Urothelium cell line (cell line): ENCODE measurements around the gene AMOTL1.
"Not testable (repeated sequence)": the region's sequence is repeated elsewhere in the genome, so short reads cannot be mapped to it uniquely, and the experiment has no call there.

Source experiments
- DNase-seq: peaks from one replicate; pipeline ENCODE4 v3.0.0; 2011; ENCODE audit warnings: low spot score, mixed read lengths
- FAIRE-seq: peaks from 2 replicates; lab custom pipeline; 2011; peaks lifted over from hg19 to GRCh38; lab: Jason Lieb, UNC

Gene AMOTL1

DNA sequence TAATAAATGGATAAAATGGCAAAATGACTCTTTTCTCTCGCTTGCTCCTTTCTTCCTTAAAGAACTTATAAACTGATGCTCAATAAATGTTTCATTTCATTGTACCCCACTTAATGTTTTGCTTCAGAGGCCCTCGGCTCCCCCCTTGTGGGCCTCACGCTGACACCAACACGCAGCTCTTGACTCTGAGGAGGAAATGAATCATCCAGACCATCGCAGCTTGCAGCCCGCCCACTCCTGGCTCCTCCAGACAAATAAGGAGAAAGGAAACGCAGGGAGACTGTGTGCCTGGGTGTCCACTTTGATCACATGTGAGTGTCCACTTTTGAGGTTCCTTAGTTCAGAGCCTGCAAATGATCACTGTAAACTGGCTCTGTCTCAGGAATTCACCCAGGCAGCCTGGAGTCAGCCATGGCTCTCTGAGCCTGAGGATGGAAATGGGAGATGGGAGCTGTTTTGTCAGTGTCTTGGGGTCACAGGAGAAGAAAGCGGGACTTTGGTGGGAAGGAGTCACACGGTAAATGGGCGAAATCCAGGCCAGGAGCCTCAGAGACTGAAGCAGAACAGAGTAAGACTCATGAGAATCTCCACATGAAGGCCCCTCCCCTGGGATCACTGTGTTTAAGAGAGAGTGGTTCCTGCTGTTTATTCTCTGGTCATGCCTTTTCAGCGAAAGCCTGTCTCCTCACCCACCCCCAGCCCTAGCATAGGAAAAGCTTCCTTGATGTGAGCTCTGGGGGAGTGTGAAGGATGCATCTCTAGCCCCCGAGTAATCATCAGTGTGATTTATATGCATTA lies 108.7 kb downstream of the AMOTL1 start:
- DNase-seq, result peak; percentile 91
- peak; percentile 30 for FAIRE-seq

DNA sequence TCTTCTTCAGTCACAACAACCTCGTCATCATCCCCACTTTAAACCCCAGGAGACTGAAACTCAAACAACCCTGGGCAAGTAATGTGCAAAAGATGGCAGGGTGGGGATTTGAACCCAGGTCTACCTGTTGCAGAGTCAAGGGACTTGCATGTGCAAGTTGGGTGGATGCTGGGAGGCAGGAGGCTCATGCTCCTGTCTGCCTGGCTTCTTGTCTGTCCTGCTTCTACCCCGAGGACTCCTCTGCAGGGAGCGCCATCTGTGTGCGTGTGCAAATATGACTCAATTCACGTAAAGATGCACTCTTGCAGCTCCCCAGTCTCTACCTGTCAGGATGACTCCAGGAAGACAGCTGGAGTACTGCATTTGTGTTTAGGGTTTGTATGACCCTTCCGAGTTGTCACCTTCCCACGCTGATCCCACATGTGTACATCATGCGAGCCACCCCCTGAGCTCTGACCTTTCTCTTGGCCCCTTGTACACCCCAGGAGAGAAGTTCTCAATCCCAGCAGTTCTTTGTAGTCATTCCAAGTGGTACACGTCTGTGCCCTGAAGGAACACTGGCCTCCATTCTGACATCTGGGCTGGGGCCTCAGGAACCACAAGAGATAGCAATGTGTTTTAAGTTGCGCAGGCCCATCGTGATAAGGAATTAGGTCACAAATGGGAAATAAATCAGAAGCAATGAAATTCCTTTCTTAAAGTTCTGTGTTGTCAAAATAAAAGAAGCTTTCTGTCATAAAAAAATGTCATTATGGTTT lies 109.5 kb downstream of the AMOTL1 start:
- FAIRE-seq (no peak), DNase-seq (no peak)

DNA sequence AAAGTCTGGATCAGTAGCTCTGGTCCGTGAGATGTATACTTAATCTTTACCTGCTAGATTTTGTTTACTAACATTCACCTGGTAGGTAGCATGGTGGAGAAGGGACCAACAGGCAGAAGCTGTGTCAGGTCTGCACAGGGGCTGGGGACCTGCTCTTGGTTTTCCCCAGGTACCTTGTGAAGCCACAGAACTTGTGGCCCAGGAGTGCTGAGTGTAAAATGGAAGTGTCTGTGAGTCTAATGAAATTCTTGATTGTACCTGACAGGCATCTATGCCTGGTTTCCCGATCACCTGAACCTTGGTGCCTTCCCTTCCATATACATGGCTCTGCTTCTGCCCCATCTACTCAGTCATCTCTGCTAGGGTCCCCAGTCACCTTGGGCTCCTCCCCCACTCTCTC lies 110.8 kb downstream of the AMOTL1 start:
- FAIRE-seq (no peak), DNase-seq (no peak)

DNA sequence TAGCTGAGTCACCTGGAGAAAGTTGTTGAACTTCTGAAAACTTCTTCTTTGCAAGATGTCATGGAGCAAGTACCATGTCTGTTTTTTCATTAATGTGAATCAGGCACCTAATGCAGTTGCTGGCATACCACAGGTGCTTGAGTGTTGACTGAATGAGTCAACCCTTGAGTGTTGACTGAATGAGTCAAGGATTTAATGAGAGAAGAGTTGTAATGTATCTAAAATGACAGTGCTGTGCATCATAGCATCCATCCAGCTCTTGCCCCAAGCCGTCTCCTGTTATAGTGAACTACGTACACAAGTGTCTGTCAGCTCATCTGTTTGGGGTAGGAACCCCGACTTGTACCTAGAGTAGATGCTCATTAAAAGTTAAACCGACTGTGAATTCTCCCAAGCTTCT lies 112.1 kb downstream of the AMOTL1 start:
- DNase-seq (peak; percentile 65), FAIRE-seq (no peak)

DNA sequence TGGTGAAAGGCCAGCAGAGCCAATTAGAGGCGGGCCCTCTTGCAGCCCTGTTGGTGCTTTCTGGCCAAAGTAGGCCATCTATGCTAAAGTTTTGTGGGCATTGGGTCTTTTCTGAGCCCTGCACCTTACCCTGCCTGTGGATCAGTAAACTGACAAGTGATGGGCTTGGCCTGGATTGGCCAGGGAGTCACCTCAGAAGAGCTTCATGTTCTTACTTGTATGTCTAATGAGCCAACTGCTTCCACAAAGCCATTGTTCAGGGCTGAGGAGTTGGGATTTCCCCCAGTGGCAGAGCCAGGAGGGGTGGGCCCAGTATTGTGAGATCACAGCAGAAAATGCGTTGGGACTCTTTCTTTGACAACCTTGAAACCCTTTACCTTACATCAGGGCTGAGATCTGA lies 114.8 kb downstream of the AMOTL1 start:
- no peak for FAIRE-seq
- DNase-seq, result no peak

DNA sequence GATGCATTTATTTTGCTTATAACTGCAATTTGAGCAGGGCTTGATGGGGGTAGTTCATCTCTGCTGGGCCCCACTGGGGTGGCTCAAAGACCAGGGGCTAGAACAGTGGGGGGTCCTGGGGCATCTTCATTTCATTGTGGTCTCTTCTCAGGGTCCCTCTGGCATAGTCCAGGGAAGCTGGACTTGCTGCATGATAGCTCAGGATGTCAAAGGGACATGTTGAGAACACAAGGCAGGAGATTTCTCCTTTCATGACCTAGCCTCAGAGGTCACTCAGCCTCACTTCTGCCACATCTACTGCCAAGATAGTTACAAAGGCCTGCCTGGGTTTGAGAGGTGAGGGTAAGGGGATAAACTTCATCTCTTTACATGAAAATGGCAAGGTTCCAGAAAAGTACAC lies 115.7 kb downstream of the AMOTL1 start:
- DNase-seq (no peak), FAIRE-seq (no peak)

DNA sequence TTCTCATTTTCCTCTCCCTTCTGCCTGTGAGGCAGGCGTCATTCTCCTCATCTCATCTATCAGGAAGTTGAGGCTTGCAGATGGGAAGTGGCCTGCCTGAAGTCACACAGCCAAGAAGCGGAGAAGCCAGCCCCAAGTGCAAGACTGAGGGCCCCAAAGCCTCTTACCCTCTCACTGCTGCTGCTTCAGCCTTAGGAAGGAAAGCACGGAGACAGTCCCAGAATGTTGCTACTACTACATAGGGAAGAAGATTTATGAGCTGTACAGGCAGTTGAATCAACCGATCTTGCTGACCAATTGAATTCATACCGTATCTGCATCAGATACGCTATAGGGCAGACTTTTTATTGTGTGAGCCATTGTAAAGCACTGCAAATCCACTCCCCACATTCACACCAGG lies 116.2 kb downstream of the AMOTL1 start:
- FAIRE-seq, result no peak

DNA sequence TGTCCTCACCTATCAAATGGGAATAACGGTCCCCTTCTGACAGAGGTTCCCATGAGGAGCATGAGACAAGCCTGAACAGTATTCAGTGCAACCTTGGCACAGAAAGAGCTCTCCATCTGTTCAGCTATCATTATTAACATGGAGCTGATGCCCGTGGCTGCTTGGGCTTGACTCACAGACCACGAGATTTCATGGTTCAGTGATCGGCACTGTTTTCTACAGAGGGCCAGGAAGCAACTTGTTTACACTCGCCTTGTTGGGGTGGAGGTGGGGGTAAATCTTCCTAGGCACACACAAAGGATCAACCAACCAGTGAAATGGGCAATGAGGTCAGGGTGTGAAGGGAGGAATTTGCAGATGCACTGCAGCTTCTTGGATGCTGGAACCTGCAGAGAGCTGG lies 117.0 kb downstream of the AMOTL1 start:
- FAIRE-seq (no peak), DNase-seq (no peak)

More for the DNA sequence above, 116.2 kb downstream of the AMOTL1 start:
- DNase-seq, result no peak

DNA sequence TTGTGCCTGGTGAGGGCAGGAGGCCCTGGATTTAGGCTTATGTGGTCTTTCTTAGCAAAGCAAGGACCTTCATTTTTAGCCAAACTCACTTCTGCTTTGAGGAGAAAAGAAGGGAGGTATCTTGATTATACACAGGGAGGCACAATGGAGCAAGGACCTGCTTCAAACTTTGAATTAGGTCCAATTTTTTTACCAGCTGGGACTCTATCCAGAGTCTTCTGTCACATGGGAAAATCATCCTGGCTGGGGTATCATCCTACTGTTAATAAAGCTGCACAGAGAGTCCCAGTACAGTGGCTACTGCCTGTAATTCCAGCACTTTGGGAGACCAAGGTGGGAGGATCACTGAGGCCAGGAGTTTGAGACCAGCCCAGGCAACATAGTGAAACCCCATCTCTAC lies 117.4 kb downstream of the AMOTL1 start:
- FAIRE-seq (no peak), DNase-seq (no peak)

DNA sequence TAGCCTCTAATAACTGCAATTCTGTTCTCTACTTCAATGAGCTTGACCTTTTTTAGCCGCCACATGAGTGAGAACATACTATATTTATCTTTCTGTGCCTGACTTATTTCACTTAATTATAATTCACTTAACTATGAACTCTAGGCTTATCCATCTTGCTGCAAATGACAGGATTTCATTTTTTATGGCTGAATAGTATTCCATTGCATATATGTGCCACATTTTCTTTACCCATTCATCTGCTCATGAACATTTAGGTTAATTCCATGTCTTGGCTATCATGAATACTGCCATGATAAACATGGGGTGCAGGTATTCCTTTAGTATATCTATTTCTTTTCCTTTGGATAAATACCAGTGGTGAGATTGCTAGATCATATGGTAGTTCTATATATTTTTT lies 120.0 kb downstream of the AMOTL1 start:
- FAIRE-seq (no peak), DNase-seq (no peak)

DNA sequence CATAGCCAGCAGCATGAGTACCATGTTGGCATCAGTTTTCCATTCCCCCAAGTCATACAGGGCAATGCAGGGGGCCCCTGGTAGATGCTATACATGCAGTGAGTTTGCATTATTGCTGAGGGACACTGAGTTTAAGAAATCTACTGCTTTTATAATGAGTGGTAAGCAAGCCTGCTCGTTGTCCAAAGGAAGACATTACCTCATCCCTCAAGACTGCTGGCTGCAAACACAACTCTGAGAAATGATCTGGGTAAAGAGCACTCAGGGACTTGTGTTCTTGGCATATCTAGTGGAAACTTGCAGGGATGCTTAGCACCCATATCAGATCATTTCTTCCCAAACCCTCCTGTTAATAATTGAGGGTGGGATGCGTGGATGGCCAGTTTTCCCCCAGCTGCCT lies 127.3 kb downstream of the AMOTL1 start:
- no peak for FAIRE-seq
- DNase-seq, result no peak

DNA sequence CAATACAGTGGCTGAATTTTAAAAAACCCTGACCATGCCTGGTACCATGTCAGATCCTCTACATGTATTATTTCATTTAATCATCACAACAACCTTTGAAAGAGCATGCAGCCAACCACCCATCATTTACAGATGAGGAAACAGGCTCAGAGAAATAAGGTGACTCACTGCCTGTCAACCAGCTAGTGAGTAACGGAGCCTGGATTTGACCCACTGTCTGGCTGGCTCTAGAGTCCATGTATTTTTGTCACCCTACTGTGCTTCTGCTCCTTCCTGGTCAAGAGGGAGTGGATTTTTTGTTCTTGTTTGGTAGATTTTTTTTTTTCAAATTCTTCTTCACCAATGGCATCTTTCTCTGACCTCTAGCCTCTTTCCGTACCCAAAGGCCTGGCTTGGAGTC lies 127.8 kb downstream of the AMOTL1 start:
- FAIRE-seq (no peak), DNase-seq (no peak)

DNA sequence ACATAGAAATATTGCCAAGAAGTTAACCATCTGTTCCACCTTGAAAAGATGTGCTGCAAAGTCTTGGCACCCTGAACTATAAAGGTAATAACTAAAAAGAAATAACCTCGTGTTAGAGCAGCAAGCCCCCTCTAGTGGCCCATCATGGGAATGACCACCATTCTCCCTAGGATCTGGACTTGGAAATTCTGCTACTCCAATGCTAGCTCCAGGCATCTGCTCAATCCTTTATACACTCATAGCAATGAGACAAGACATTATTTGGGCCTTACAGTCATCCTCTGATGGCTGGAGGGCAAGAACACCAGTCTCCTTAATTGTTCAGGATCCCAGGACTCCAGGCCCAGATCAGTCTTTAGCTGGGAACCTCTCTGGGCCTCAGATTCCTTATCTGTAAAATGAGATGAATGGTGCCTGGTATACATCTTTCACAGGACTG lies 129.2 kb downstream of the AMOTL1 start:
- FAIRE-seq (no peak), DNase-seq (peak; percentile 53)

DNA sequence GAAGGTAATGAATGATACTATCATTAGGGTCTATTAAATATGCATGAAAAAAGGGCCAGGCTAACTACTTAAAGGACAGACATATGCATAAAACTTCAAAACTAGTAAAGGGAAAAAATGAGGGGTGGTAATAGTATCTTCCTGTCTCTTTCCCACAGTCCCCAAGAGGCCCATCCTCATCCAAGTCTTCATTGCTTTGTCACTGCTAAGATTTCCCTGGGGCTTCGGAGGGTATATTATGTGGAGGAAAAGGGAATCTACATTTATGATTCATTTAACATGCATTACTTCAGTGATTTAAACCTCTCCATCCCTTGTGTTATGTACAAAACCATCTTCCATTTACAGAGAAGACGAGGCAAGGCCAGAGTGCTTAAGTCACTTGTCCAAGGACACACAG lies 139.1 kb downstream of the AMOTL1 start:
- DNase-seq, result no peak
- no peak for FAIRE-seq

DNA sequence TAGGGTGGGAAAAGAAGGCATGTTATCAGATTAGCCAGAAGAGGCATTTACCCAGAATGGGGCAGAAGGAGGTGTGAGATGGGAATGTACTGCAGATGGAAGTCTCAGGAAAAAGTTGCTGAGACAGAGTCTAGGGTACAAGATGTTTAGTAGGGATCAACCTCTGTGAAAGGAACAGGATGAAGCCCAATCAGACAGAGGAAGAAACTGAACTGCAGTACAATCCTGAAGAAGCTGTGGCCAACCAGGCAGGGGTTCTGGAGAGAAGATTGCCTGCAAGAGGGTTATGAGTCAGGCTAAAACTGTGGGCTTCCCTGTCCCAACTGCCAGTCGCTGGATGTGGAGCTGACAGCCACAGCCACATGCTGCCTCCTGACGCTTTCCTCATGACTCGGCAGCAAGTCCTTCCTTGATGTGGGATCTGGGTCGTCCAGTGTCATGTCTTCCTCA lies 141.2 kb downstream of the AMOTL1 start:
- no peak for FAIRE-seq

DNA sequence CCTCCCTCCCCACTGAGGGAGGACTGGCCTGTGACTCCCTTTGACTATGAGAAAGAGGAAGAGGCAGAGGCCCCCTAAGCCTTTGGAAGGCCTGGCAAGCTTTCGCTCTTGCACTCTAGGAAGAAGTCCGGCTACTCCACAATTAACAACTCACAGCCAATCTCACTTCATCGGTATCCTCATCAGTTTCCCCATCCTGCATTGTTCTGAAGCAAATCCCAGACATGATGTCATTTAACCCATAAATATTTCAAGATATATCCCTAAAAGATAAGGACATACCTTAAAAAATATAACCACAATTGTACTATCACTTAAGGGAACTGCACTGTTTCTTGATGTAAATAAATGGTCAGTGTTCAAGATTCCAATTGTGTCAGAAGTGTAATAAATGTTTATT lies 142.1 kb downstream of the AMOTL1 start:
- no peak for DNase-seq
- no peak for FAIRE-seq

More for the DNA sequence above, 141.2 kb downstream of the AMOTL1 start:
- no peak for DNase-seq

DNA sequence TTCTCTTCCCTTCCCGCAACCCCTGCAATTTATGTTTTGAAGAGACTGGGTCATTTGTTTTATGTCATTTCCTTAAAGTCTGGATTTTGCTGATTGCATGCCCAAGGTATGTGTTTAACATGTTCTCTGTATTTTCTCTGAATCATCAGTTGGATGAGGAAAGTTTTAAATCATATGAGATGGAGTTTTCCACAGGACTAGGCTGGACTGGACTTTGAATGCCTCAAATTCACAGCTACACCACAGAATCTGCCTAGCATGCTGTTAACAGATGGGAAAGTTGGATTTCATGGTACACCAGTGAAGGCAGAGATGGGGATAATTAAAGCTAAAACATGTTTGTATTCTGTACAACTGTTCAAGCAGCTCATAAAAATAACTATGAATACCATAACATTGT lies 142.6 kb downstream of the AMOTL1 start:
- FAIRE-seq, result no peak

DNA sequence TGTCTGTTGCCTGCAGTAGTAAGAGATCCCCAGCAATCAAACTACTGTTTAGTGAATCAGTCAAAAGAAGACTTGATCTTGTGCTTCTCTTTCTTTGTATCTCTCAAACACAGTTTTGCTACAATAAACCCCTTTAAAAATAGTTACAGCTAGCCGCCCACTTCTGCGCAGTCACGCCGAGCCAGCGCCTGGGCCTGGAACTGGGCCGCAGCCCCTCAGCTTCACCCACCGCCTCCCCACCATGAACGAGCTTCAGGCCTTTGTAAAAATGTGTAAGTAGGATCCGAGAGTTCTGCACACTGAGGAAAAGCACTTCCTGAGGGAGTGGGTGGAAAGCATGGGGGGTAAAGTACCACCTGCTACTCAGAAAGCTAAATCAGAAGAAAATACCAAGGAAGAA lies 144.7 kb downstream of the AMOTL1 start:
- no peak for DNase-seq
- no peak for FAIRE-seq

More for the DNA sequence above, 142.6 kb downstream of the AMOTL1 start:
- no peak for DNase-seq

DNA sequence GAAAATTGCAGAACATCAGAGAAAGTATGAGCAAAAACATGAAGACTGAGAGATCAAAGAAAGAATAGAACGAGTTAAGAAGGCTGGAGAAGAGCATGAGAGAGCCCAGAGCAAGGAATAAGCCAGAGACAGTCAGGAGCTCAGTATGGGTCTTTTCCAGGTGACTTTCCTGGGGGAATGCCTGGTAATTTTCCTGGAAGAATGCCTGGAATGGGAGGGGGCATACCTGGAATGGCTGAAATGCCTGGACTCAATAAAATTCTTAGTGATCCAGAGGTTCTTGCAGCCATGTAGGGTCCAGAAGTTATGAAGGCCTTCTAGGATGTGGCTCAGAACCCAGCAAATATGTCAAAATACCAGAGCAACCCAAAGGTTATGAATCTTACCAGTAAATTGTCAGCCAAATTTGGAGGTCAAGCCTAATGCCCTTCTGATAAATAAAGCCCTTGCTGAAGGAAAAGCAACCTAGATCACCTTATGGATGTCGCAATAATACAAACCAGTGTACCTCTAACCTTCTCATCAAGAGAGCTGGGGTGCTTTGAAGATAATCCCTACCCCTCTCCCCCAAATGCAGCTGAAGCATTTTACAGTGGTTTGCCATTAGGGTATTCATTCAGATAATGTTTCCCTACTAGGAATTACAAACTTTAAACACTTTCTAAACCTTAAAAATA lies 145.7 kb downstream of the AMOTL1 start:
- peak; percentile 1 for DNase-seq
- FAIRE-seq, result not testable (repeated sequence)

DNA sequence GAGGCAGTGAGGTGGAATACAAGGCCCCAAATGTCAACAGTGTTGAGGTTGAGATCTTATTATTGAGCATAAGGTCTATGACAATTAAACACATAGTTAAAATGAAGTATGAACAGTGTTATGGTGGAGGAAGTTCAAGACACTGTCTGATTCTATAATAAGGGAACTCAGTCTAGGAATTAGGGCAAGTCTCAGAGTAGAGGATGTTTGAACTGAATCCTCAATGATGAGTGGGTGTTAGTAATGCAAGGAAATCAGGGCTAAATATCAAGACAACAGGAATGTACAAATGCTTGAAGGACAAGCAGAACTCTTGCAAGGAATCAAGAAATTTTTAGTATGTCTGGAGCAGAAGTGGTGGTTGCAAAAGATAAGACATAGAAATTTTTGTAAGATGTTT lies 152.2 kb downstream of the AMOTL1 start:
- DNase-seq (no peak), FAIRE-seq (no peak)

DNA sequence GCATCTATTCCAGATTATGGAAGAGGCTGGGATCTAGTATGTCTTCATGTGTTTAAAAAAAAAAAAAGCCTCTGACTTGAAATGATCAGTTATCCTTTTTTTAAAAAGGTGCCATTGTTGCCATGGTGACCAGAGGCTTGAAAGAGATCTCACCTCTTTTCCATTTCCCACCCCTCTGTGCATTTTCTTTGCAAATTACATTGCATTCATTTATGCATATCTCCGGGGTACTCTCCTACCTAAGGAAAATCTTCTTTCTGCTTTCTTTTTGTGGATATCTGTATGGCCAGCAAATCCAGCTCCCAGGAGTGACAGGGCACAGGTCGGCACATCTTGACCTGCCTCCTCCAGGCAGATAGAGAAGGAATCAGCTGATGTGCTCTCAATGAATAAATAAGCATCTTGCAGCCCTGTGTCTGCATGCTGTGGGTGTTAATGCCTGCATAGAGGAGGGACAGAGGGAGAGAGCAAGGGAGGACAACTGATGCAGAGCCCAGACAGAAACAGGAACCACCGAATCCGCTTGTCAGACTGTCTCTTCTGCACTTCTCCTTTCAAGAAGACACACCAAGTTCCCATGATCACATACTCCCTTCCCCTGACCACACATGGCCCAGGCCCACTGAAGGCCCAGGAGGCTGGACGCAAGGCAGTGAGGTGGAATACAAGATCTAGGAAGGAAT lies 154.3 kb downstream of the AMOTL1 start:
- no peak for DNase-seq
- FAIRE-seq, result no peak
